GM19455 (cell line): Measurements from ENCODE around the gene VPS54.

Experiments used
- ATAC-seq: cut with Tn5 transposase; IDR thresholded peaks from one replicate; pipeline ENCODE4 v1.9.1; 2021; ENCODE audit not compliant: unreplicated experiment

The VPS54 gene

GRCh38 chr2:64019083-64019974 is at the start of gene VPS54:
TSS of gene VPS54 (minus strand) at chr2:64019428. CDS start at chr2:63983999, 35,429 bp downstream.
- ATAC-seq, result peak; percentile 63

DNA sequence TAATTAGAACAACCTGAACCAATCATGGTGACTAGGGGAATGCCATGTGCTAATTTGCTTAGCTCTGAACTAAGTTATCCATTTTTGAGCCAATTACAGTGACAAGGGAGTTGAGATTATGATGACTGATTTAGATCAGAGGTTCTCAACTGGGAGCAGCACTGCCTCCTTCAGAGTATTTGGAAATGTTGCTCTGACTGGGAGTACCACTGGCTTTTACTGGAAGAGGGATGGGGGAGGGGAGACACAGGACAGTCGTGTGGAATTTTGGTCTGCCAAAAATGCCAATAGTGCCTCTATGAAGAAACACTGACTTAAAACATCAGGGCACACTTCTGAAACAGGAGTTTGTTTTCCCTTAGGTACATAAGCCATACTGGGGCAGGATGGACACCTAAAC is 48.1 kb upstream of the VPS54 start:
- ATAC-seq, result no peak

DNA sequence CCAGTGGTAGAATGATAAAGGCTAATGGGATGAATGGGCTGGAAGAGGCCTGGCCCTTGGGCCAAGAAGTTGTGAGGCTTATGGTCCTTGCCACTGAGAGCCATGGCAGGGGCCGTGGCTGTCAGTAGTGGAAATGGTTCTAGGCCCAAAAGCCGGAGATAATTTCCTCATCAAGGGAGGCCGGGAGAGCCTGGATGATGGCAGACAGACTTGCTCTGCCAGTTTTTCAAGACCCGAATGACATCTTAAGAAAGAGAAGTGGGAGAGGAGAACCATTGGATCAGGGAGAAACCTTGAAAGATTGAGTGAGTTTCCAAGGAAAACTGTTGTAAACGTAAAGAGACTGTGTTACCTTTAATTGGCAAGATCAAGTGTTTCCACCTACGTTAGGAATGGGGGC is 46.3 kb upstream of the VPS54 start:
- ATAC-seq, result no peak

GRCh38 chr2:64063924-64064331 is 44.7 kb upstream of the VPS54 start:
- no peak for ATAC-seq

DNA sequence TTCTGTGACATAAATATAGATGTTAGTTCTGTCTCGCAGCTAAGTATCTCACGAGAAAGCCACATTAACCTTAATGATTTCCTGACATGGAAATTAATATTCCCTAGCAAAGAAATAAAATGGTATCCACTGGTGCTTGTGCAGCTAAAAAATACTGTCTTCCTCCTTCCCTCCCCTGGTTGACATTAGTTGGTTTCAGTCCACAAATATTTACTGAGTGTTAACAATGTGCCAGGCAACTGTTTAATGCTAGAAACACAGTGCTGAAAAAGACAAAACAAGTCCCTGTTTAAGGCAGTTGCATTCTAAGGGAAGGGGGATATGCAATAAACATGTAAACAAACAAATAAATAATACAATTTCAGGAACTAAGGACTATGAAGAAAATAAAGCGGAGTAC is 44.2 kb upstream of the VPS54 start:
- ATAC-seq, result no peak

GRCh38 chr2:64062840-64063239 is 43.6 kb upstream of the VPS54 start:
- ATAC-seq, result peak; percentile 61

- no peak for ATAC-seq
These were observed 40.0 kb upstream of the VPS54 start for GRCh38 chr2:64059270-64059669.

DNA sequence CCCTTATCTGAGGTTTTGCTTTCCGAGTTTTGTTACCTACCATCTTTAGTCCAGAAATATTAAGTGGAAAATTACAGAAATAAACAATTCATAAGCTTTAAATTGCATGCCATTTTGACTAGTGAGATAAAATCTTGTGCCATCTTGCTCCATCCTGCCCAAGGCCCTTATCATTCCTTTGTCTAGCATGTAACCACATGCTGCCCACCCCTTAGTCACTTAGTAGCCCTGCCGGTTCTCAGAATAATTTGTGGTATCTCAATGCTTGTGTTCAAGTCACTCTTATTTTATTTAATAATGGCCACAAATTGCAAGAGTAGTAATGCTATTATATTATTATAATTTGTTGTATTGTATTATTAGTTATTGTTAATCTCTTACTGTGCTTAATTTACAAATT is 36.8 kb upstream of the VPS54 start:
- no peak for ATAC-seq

DNA sequence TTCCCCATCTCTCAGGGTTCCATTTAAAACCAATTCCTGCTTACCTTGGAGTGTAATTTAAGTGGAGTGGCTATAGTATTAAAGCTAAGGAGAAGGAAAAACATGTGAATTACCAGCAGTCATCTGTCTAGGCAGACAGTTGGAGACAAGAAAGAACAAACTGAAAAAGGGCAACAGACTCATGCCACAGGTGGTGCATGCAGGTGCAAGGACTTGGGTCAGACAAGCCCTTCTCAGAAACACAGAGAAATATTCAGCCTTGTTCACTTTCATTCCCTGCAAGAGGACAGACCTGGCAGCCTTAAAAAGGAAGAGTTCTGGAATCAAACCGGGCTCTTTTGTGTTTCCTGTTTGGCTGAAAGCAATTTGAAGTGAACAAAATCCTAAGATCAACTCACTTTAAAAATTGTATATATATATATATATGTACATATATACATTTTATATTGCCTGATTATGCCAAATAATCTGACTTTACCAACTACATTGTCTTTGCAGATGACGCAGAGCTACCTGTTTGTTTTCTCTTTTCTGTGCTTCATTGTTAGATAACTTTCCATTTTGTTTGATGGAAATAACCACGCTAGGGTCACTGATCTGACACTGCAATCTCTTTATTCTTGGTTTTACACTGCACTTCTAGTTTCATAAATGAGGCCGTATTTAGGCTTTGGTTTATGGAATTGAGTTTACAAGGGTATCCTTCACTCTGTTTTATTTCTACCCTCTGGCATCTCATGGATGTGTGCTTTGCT is 35.1 kb upstream of the VPS54 start:
- ATAC-seq, result no peak

DNA sequence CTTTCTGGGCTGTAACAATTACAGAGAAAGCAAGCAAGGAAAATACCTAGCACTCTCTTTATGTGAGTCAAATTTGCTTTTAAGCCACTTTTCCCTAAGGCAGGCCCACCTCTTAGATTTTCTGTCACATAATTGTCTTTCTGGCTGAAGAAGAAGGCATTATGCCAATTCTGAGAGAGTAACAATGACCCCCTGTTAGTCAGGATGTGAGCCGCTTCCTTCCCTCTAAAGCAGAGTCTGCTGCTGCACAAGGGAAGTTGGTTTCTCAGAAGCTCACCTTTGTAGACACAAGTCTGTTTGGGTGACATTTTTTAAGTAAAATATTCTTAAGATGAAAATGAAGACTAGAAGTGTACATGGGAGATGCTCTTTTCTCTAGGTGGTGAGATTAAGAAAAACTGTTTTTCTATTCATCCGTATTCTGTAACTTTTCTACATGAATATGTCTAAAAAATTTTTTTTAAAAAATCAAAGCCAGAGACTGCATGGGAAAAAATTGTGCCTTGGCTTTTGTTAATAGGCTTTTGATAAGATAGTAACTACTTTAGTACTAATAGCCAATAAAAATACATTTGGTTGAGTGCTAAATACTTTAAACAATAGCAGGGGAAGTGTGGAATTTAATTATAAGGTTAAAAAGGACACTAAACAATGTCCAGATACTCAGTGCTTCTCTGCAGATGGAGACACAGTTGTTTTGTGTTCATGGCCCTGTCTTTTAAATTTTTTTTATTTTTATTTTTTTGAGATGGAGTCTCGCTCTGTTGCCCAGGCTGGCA is 33.4 kb upstream of the VPS54 start:
- no peak for ATAC-seq

DNA sequence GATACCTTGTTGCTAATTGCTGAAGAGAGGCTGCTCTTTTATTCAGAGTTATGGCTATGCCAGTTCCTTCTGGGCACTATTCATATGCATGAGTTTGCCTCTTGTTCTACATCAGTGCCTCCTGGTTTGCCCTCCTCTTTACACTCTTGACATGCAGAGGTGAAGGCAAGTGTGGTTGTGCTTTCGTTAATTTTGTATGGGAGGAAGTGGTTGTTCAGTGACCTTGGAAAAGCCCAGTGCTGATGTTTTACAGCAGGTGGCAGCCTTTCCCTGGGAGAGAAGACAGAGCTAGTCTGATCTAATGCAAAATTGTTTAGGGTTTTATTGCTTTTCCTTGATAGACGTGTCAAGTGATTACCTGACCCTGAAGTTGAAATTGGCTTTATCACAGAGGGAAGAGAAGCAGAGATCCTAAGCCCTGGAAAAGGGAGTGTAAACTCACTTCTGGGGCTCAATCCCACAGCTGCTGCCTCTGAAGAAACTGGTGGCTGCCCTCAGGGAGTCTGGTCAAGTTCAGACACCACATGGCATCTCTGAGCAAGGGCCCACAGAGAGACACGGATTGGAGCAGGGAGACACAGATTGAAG is 30.5 kb upstream of the VPS54 start:
- ATAC-seq, result peak; percentile 73

DNA sequence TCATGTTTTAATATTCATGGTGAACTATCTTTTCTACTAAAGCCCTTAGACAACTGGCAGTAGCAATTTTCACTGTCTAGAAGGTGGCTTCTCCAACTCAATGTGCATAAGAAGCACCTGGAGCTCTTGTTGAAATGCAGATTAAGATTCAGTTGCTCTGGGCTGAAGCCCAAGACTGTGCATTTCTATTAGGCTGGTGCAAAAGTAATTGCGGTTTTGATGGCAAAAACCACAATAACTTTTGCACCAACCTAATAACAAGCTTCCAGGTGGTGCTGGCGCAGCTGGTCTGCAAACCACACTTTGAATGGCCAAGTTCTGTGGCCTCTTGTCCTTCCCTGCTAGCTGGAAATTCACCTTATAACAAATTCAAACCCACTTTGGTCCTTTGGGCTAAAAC is 26.7 kb upstream of the VPS54 start:
- no peak for ATAC-seq

GRCh38 chr2:64040161-64040560 is 20.9 kb upstream of the VPS54 start:
- ATAC-seq, result no peak

GRCh38 chr2:64036034-64036705 is 16.9 kb upstream of the VPS54 start:
- ATAC-seq, result peak; percentile 86

- no peak for ATAC-seq
These were observed 16.1 kb upstream of the VPS54 start for GRCh38 chr2:64035072-64035942.

DNA sequence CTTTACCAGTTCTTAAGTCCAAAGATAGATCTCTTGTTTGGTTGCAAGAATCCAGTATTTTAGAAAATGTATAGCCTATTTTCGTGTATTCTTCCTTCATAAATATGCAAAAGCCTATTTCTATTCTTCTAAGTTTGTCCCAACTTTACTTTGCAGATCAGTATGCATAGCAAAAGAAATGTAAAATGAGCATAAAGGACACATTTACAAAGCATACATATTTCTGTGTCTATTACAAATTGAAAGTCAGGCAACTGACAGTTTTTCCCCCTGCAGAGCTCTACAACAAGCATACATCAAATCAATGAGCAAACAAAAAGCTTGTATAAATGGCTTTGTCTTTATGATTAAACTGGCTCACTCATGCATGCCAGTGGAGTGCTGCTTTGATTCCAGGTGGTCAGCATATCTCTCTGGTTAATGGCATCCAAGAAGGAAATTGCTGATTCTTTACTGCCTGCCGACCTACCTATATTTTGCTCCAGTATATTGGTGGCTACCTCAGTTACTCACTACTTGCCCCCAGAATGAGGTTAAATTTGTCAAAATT is 10.0 kb upstream of the VPS54 start:
- no peak for ATAC-seq

GRCh38 chr2:64025741-64026140 is 6.5 kb upstream of the VPS54 start:
- no peak for ATAC-seq

- ATAC-seq, result no peak
These were observed 5.2 kb upstream of the VPS54 start for GRCh38 chr2:64024259-64024949.
